ENCODE data around the gene CYB5B. TPM values are rescaled to one million over a fixed set of nuclear protein-coding genes. Genes with fewer than 3 reads are reported as not detected.

CYB5B gene
- total and polyA plus RNA-seq, 2 donors (not counting 3 experiments of a cell fraction or from before 2014, with no cell fraction given): 175 to 176 TPM

- intact Hi-C loops (cut with micrococcal nuclease): no loop called here
- dilution Hi-C loops (cut with MboI; ENCODE audit: extremely low pct_ligation_motif_present, low sequenced_read_pairs): no loop called here
- Histone ChIP-seq H3K79me2 (ENCODE audit: control insufficient read depth, insufficient read depth, low read length) (no peaks in the 10 kb centered on the region), H3K9me3 (replicated peaks; ENCODE audit: control insufficient read depth, insufficient read depth, low read length) (no peaks in the 10 kb centered on the region), H2AFZ (ENCODE audit: low read depth, low read length) (no peak overlapping the region), H3K27ac (ENCODE audit: insufficient read depth, low read depth, low read length) (no peak overlapping the region), H3K9ac (replicated peaks; ENCODE audit: extremely low read depth, insufficient read depth, low read length) (no peak overlapping the region), H3K9me1 (replicated peaks; ENCODE audit: control insufficient read depth, extremely low read depth, insufficient read depth, low read length) (no peaks in the 10 kb centered on the region), H3K36me3 (ENCODE audit: control insufficient read depth in 2 of 2, extremely low read depth in 1 of 2, insufficient read depth in 2 of 2, low read length in 2 of 2) (no peaks in the 10 kb centered on the region), H3K4me1 (ENCODE audit: control insufficient read depth, extremely low read depth, insufficient read depth, low read length) (peaks cover 20% of the 10 kb centered on the region), H4K20me1 (replicated peaks; ENCODE audit: control insufficient read depth, extremely low read depth, insufficient read depth, low read length) (no peaks in the 10 kb centered on the region), H3K27me3 (ENCODE audit: control insufficient read depth in 2 of 2, insufficient read depth in 2 of 2, low read length in 2 of 2) (no peaks in the 10 kb centered on the region), H3K4me3 (replicated peaks in 1 of 3; ENCODE audit: insufficient read depth in 1 of 3, low read depth in 1 of 3, low read length in 3 of 3) (no peak overlapping the region), H3K4me2 (ENCODE audit: insufficient read depth, low read length) (no peak overlapping the region)
- FAIRE-seq (no peak), DNase-seq (ENCODE audit: low read depth, low spot score) (no peak)
- POLR2A ChIA-PET: no interaction called here
- CTCF ChIA-PET: interaction anchor here (1.5 kb wide), 1 partner anchor 90 kb away, joined by 5 read pairs; no protein-coding TSS in a partner anchor
- TF ChIP-seq JUN (IDR thresholded peaks at IDR 0.05; ENCODE audit: borderline replicate concordance, insufficient read depth, insufficient read length, low read depth): no peak
- no TSS peak for BruUV-seq (replicated peaks)
These were observed 61.4 kb downstream of the CYB5B start for GRCh38 chr16:69485816-69486215.

- Histone ChIP-seq H4K20me1 (replicated peaks; ENCODE audit: control insufficient read depth, extremely low read depth, insufficient read depth, low read length) (no peaks in the 10 kb centered on the region), H3K27ac (ENCODE audit: insufficient read depth, low read depth, low read length) (no peak overlapping the region), H3K9me3 (replicated peaks; ENCODE audit: control insufficient read depth, insufficient read depth, low read length) (no peaks in the 10 kb centered on the region), H3K36me3 (ENCODE audit: control insufficient read depth in 2 of 2, extremely low read depth in 1 of 2, insufficient read depth in 2 of 2, low read length in 2 of 2) (no peaks in the 10 kb centered on the region), H3K27me3 (ENCODE audit: control insufficient read depth in 2 of 2, insufficient read depth in 2 of 2, low read length in 2 of 2) (no peaks in the 10 kb centered on the region), H3K4me3 (replicated peaks in 1 of 3; ENCODE audit: insufficient read depth in 1 of 3, low read depth in 1 of 3, low read length in 3 of 3) (no peak overlapping the region), H3K9ac (replicated peaks; ENCODE audit: extremely low read depth, insufficient read depth, low read length) (no peak overlapping the region), H3K4me2 (ENCODE audit: insufficient read depth, low read length) (no peak overlapping the region), H3K9me1 (replicated peaks; ENCODE audit: control insufficient read depth, extremely low read depth, insufficient read depth, low read length) (no peaks in the 10 kb centered on the region), H3K79me2 (ENCODE audit: control insufficient read depth, insufficient read depth, low read length) (no peaks in the 10 kb centered on the region), H2AFZ (ENCODE audit: low read depth, low read length) (no peak overlapping the region), H3K4me1 (ENCODE audit: control insufficient read depth, extremely low read depth, insufficient read depth, low read length) (peaks cover 18% of the 10 kb centered on the region)
- no TSS peak for BruUV-seq (replicated peaks)
- ChIA-PET POLR2A (no interaction called here), CTCF (no interaction called here)
- DNase-seq (ENCODE audit: low read depth, low spot score) (no peak), FAIRE-seq (no peak)
- dilution Hi-C loops (cut with MboI; ENCODE audit: extremely low pct_ligation_motif_present, low sequenced_read_pairs) (no loop called here), intact Hi-C loops (cut with micrococcal nuclease) (no loop called here)
- no peak for TF ChIP-seq FOS (IDR thresholded peaks at IDR 0.05; ENCODE audit: borderline replicate concordance, insufficient read depth, low read length)
- no peak for TF ChIP-seq JUN (IDR thresholded peaks at IDR 0.05; ENCODE audit: borderline replicate concordance, insufficient read depth, insufficient read length, low read depth)
- no peak for TF ChIP-seq CTCF (IDR thresholded peaks at IDR 0.05; ENCODE audit: extremely low read depth in 1 of 2, insufficient read depth in 1 of 2, low read depth in 1 of 2, low read length in 2 of 2)
These were observed 61.9 kb downstream of the CYB5B start for GRCh38 chr16:69486272-69486671.

Data from endothelial cell of umbilical vein (primary cell).